HEK293 (cell line): ENCODE measurements around the gene NDUFS2.
A peak's percentile ranks its signal among the peaks of the same experiment; 100 is the strongest.

ENCODE experiments used
- GLIS1 ChIP-seq: fragments of 450-650 bp; formaldehyde crosslinking; IDR thresholded peaks from 2 replicates; pipeline ENCODE4 v1.5.1; 2016; ENCODE audit warnings: missing biosample characterization, missing genetic modification characterization
- HOXC10 ChIP-seq: sonication (generic); formaldehyde crosslinking; IDR thresholded peaks from 2 replicates; pipeline ENCODE4 v1.8.1; 2023; ENCODE audit warnings: mild to moderate bottlenecking, missing genetic modification reagents
- KLF9 ChIP-seq: fragments of 450-650 bp; formaldehyde crosslinking; IDR thresholded peaks from 2 replicates; pipeline ENCODE4 v1.5.1; 2016; ENCODE audit warnings: missing biosample characterization, missing genetic modification characterization, low read depth
- ZBTB11 ChIP-seq: fragments of 450-650 bp; formaldehyde crosslinking; conservative IDR thresholded peaks from 2 replicates; pipeline ENCODE4 v1.5.1; 2016; ENCODE audit warnings: low read depth, missing biosample characterization, missing genetic modification characterization
- ZBTB8A ChIP-seq: fragments of 450-650 bp; formaldehyde crosslinking; IDR thresholded peaks from 2 replicates; pipeline ENCODE4 v1.5.1; 2016; ENCODE audit warnings: missing biosample characterization, missing genetic modification characterization
- ZNF140 ChIP-seq: fragments of 450-650 bp; formaldehyde crosslinking; IDR thresholded peaks from 2 replicates; pipeline ENCODE4 v1.5.1; 2016; ENCODE audit warnings: missing biosample characterization, missing genetic modification characterization
- ZNF146 ChIP-seq: fragments of 450-650 bp; formaldehyde crosslinking; IDR thresholded peaks from 2 replicates; pipeline ENCODE4 v1.5.1; 2016; ENCODE audit warnings: missing biosample characterization, missing genetic modification characterization
- ZNF18 ChIP-seq: fragments of 450-650 bp; formaldehyde crosslinking; IDR thresholded peaks from 2 replicates; pipeline ENCODE4 v1.5.1; 2016; ENCODE audit warnings: missing biosample characterization, missing genetic modification characterization
- ZNF223 ChIP-seq: fragments of 450-650 bp; formaldehyde crosslinking; IDR thresholded peaks from 2 replicates; pipeline ENCODE4 v1.5.1; 2016; ENCODE audit warnings: missing biosample characterization, missing genetic modification characterization
- ZNF24 ChIP-seq: fragments of 450-650 bp; formaldehyde crosslinking; IDR thresholded peaks from 2 replicates; pipeline ENCODE4 v1.5.1; 2016; ENCODE audit warnings: missing biosample characterization, missing genetic modification characterization
- ZNF266 ChIP-seq: fragments of 450-650 bp; formaldehyde crosslinking; IDR thresholded peaks from 2 replicates; pipeline ENCODE4 v1.5.1; 2016; ENCODE audit warnings: missing biosample characterization, missing genetic modification characterization, low read depth
- ZNF362 ChIP-seq: fragments of 450-650 bp; formaldehyde crosslinking; IDR thresholded peaks from 2 replicates; pipeline ENCODE4 v1.5.1; 2016; ENCODE audit warnings: missing biosample characterization, missing genetic modification characterization
- ZNF530 ChIP-seq: fragments of 450-650 bp; formaldehyde crosslinking; IDR thresholded peaks from 2 replicates; pipeline ENCODE4 v1.5.1; 2016; ENCODE audit warnings: low read depth, missing biosample characterization, missing genetic modification characterization
- ZNF600 ChIP-seq: fragments of 450-650 bp; formaldehyde crosslinking; IDR thresholded peaks from 2 replicates; pipeline ENCODE4 v1.5.1; 2016; ENCODE audit warnings: missing biosample characterization, missing genetic modification characterization
- ZNF624 ChIP-seq: fragments of 450-650 bp; formaldehyde crosslinking; IDR thresholded peaks from 2 replicates; pipeline ENCODE4 v1.5.1; 2017; ENCODE audit warnings: missing biosample characterization, missing genetic modification characterization
- ZNF660 ChIP-seq: fragments of 450-650 bp; IDR thresholded peaks from 2 replicates; pipeline ENCODE4 v1.5.1; 2018; ENCODE audit warnings: missing biosample characterization, mild to moderate bottlenecking, missing genetic modification characterization
- ZNF677 ChIP-seq: fragments of 450-650 bp; IDR thresholded peaks from 2 replicates; pipeline ENCODE4 v1.5.0; 2018; ENCODE audit warnings: missing biosample characterization, mild to moderate bottlenecking, missing genetic modification characterization, moderate library complexity
- ZNF704 ChIP-seq: fragments of 450-650 bp; formaldehyde crosslinking; IDR thresholded peaks from 2 replicates; pipeline ENCODE4 v1.5.1; 2016; ENCODE audit warnings: missing biosample characterization, missing genetic modification characterization
- ZNF76 ChIP-seq: fragments of 450-650 bp; formaldehyde crosslinking; IDR thresholded peaks from 2 replicates; pipeline ENCODE4; 2016; ENCODE audit warnings: low read depth, missing biosample characterization, missing genetic modification characterization, borderline replicate concordance
- ZNF777 ChIP-seq: fragments of 450-650 bp; formaldehyde crosslinking; IDR thresholded peaks from 2 replicates; pipeline ENCODE4 v1.5.1; 2017; ENCODE audit warnings: missing biosample characterization, missing genetic modification characterization, borderline replicate concordance
- TF ChIP-seq, protein P1 (sequence below): fragments of 450-650 bp; formaldehyde crosslinking; IDR thresholded peaks from 2 replicates; pipeline ENCODE4 v1.5.1; 2017; ENCODE audit warnings: missing biosample characterization, mild to moderate bottlenecking, missing genetic modification characterization, moderate library complexity
- TF ChIP-seq, protein P2 (sequence below): fragments of 450-650 bp; formaldehyde crosslinking; IDR thresholded peaks from 2 replicates; pipeline ENCODE4; 2016; ENCODE audit warnings: missing biosample characterization, missing genetic modification characterization
- TF ChIP-seq, protein P3 (sequence below): fragments of 450-650 bp; formaldehyde crosslinking; IDR thresholded peaks from 2 replicates; pipeline ENCODE4 v1.5.1; 2016; ENCODE audit warnings: missing biosample characterization, missing genetic modification characterization
- TF ChIP-seq, protein P4 (sequence below): fragments of 450-650 bp; formaldehyde crosslinking; IDR thresholded peaks from 2 replicates; pipeline ENCODE4 v1.5.1; 2016; ENCODE audit warnings: missing biosample characterization, missing genetic modification characterization

The NDUFS2 gene

DNA sequence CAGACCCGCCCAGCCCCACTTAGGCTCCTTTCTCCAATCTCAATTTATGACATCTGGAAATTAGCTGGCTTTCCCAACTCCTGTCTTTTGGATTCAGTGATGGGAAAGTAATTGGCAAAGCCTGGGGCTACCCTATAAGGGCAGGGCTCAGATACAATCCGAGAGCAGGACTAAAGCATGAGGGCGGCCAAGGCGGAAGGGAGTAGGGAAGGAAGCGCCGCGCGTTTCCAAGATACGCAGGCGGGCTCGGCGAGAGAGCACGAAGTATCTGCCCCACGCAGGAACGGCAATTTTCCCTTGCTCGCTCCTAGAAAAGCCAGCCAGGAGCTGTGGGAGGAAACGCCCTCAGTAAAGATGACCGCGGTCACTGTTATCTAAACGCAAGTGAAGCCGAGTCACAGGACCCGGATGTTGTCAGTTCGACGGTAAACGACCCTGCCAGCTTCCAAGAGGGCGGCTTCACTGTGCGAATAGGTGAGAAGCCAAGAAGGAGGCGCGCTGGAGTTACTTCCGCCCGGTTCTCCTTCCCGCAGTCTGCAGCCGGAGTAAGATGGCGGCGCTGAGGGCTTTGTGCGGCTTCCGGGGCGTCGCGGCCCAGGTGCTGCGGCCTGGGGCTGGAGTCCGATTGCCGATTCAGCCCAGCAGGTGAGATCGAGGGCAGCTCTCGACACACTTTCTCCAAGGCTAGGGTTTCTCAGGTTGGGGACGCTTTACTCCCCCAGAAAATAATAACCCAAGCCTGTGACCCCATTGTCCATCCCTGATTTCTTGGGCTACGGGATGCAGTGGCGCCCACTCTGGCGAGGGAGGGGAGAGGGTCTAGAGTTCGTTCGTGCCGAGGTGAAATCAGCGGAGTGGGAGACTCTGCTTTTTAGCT is at the start of gene NDUFS2 (continued):
- TF ChIP-seq ZNF362 (tag by site-specific recombination), result no peak
- TF ChIP-seq ZNF146 (tag by site-specific recombination), result no peak
- TF ChIP-seq HOXC10 (CRISPR knock-in tag), result peak; percentile 38; the same call in 1 of the 2 replicates
- no peak for TF ChIP-seq ZNF18 (tag by site-specific recombination)
- no peak for TF ChIP-seq ZNF530 (tag by site-specific recombination)
- TF ChIP-seq ZNF660 (tag by site-specific recombination), result peak; percentile 52
- TF ChIP-seq, protein P1, sequence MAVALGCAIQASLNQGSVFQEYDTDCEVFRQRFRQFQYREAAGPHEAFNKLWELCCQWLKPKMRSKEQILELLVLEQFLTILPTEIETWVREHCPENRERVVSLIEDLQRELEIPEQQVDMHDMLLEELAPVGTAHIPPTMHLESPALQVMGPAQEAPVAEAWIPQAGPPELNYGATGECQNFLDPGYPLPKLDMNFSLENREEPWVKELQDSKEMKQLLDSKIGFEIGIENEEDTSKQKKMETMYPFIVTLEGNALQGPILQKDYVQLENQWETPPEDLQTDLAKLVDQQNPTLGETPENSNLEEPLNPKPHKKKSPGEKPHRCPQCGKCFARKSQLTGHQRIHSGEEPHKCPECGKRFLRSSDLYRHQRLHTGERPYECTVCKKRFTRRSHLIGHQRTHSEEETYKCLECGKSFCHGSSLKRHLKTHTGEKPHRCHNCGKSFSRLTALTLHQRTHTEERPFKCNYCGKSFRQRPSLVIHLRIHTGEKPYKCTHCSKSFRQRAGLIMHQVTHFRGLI (tag by site-specific recombination), result no peak
- TF ChIP-seq ZNF266 (tag by site-specific recombination), result no peak
- TF ChIP-seq ZNF677 (tag by site-specific recombination), result no peak
- no peak for TF ChIP-seq ZNF624 (tag by site-specific recombination)
- TF ChIP-seq ZNF223, result no peak
- no peak for TF ChIP-seq ZNF24 (tag by site-specific recombination)
- no peak for TF ChIP-seq GLIS1
- TF ChIP-seq, protein P2, sequence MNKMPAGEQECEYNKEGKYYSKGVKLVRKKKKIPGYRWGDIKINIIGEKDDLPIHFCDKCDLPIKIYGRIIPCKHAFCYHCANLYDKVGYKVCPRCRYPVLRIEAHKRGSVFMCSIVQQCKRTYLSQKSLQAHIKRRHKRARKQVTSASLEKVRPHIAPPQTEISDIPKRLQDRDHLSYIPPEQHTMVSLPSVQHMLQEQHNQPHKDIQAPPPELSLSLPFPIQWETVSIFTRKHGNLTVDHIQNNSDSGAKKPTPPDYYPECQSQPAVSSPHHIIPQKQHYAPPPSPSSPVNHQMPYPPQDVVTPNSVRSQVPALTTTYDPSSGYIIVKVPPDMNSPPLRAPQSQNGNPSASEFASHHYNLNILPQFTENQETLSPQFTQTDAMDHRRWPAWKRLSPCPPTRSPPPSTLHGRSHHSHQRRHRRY (tag by site-specific recombination), result no peak
- TF ChIP-seq, protein P3, sequence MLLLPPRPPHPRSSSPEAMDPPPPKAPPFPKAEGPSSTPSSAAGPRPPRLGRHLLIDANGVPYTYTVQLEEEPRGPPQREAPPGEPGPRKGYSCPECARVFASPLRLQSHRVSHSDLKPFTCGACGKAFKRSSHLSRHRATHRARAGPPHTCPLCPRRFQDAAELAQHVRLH, result peak; percentile 84
- peak; percentile 92 for TF ChIP-seq ZBTB11 (tag by site-specific recombination)
- TF ChIP-seq ZNF704 (tag by site-specific recombination), result no peak
- TF ChIP-seq ZBTB8A (tag by site-specific recombination), result peak; percentile 57; the same call in 1 of the 2 replicates
- TF ChIP-seq KLF9 (tag by site-specific recombination), result 0 out of 2 replicates have a peak, but pooled peaks have one; percentile 5
- TF ChIP-seq, protein P4, sequence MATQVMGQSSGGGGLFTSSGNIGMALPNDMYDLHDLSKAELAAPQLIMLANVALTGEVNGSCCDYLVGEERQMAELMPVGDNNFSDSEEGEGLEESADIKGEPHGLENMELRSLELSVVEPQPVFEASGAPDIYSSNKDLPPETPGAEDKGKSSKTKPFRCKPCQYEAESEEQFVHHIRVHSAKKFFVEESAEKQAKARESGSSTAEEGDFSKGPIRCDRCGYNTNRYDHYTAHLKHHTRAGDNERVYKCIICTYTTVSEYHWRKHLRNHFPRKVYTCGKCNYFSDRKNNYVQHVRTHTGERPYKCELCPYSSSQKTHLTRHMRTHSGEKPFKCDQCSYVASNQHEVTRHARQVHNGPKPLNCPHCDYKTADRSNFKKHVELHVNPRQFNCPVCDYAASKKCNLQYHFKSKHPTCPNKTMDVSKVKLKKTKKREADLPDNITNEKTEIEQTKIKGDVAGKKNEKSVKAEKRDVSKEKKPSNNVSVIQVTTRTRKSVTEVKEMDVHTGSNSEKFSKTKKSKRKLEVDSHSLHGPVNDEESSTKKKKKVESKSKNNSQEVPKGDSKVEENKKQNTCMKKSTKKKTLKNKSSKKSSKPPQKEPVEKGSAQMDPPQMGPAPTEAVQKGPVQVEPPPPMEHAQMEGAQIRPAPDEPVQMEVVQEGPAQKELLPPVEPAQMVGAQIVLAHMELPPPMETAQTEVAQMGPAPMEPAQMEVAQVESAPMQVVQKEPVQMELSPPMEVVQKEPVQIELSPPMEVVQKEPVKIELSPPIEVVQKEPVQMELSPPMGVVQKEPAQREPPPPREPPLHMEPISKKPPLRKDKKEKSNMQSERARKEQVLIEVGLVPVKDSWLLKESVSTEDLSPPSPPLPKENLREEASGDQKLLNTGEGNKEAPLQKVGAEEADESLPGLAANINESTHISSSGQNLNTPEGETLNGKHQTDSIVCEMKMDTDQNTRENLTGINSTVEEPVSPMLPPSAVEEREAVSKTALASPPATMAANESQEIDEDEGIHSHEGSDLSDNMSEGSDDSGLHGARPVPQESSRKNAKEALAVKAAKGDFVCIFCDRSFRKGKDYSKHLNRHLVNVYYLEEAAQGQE (tag by site-specific recombination), result no peak; the same call in 1 of the 2 replicates
- no peak for TF ChIP-seq ZNF777
- peak; percentile 95 for TF ChIP-seq ZNF76
- TF ChIP-seq ZNF140, result no peak
- TF ChIP-seq ZNF600 (tag by site-specific recombination), result no peak
